ENCODE measurements around the gene DUOXA1.

DNA sequence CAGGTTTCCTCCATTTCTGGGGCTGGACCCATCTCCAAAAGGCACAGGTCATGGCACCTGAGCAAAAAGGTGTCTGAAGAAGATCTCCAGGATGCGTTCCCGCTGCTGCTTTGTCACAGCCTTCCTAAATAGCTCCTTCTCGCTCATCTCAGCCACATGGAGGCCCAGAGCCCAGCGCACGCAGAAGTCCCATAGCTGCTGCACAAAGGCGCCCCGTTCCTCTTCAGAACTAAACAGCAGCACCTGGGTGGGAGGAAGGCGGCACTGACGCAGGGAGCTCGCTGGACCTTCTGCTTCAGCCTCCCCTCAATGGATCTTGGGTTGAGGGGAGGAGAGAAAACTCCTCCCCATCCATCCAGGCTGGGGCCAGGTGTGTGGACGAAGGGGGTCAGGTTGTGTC is 24.1 kb downstream of the DUOXA1 start:
- TF ChIP-seq CTCF (IDR thresholded peaks at IDR 0.05 in 4 of 5, conservative IDR thresholded peaks at IDR 0.05 in 1 of 5) (no peak), POLR2A (IDR thresholded peaks at IDR 0.05) (no peak)
